Prostate gland (tissue), 2 donors: ENCODE data around the gene ALG13.

Source experiments
- CTCF ChIP-seq, 4 experiments: fragments of 200-600 bp in 2 of 4; fragments of 450-650 bp in 2 of 4; sonication (generic) in 2 of 4; IDR thresholded peaks; 1 replicate in 3 of 4; 2 replicates in 1 of 4; pipeline ENCODE4 v1.5.1; 2016 to 2019; ENCODE audit warnings: antibody characterized with exemption in 4 of 4, mild to moderate bottlenecking in 2 of 4, moderate library complexity in 2 of 4
- POLR2A ChIP-seq: fragments of 450-650 bp; IDR thresholded peaks from one replicate; pipeline ENCODE4 v1.6.1; 2016; ENCODE audit warnings: antibody characterized with exemption, mild to moderate bottlenecking

DNA sequence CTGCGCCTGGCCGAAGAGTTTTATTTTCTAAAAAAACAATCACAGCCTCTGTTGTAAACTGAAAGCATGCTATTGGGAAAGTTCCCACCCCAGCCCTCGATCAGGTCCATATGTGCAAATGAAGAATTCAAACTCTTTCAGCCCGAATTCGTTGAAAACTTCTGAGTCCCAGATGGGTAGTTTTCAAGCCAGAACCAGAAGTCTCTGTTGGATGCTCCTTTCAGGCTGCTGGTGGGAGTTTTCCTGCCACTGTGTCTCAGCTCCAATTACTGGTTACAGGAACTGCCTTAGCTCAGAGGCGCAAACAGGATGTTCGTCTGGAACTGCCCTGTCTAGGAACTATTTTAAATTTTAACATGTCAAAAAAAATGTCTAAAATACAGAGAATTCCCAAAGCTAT, 9.3 kb upstream of the ALG13 start:
- TF ChIP-seq CTCF (IDR thresholded peaks at IDR 0.05): no peak
- TF ChIP-seq POLR2A: no peak
